ENCODE measurements around the gene PLEKHA7. TPM values are rescaled to one million over a fixed set of nuclear protein-coding genes. Genes with fewer than 3 reads are reported as not detected.

PLEKHA7 gene
- total RNA-seq, 1 experiment from 2014 or later, result 13.0 TPM

GRCh38 chr11:16744128-16744725 lies 270.0 kb downstream of the PLEKHA7 start:
- POLR2A ChIA-PET, result no interaction called here

GRCh38 chr11:16743478-16743877 lies 270.7 kb downstream of the PLEKHA7 start:
- ATAC-seq, result no peak
- Mint-ChIP-seq H3K27me3 (ENCODE audit: low read depth) (no peaks in the 10 kb centered on the region), H3K4me1 (peaks cover 36% of the 10 kb centered on the region), H3K36me3 (peaks cover 48% of the 10 kb centered on the region), H3K27ac (no peak overlapping the region), H3K4me3 (no peak overlapping the region), H3K9me3 (peaks cover 6% of the 10 kb centered on the region)
- DNase-seq (ENCODE audit: low spot score), result no peak
- ChIA-PET CTCF (interaction anchor here (1.0 to 1.6 kb wide), 2 partner anchors 38 to 111 kb away, joined by 3 to 9 read pairs; no protein-coding TSS in a partner anchor), POLR2A (no interaction called here)
- no peak for TF ChIP-seq AFF4 (CRISPR knock-in tag; IDR thresholded peaks at IDR 0.05; ENCODE audit: borderline replicate concordance)
- TF ChIP-seq ZNF416 (CRISPR knock-in tag; IDR thresholded peaks at IDR 0.05), result no peak
- no peak for TF ChIP-seq MLX (CRISPR knock-in tag; IDR thresholded peaks at IDR 0.05)
- no peak for TF ChIP-seq OVOL2 (CRISPR knock-in tag; IDR thresholded peaks at IDR 0.05; ENCODE audit: borderline replicate concordance)
- TF ChIP-seq EMX1 (CRISPR knock-in tag; IDR thresholded peaks at IDR 0.05), result no peak
- no peak for TF ChIP-seq ARID4B (CRISPR knock-in tag; IDR thresholded peaks at IDR 0.05; ENCODE audit: borderline replicate concordance)
- no peak for TF ChIP-seq SMAD3 (CRISPR knock-in tag; IDR thresholded peaks at IDR 0.05; ENCODE audit: borderline replicate concordance)
- no peak for TF ChIP-seq USF1 (CRISPR knock-in tag; IDR thresholded peaks at IDR 0.05)
- no peak for TF ChIP-seq RELA (CRISPR knock-in tag; IDR thresholded peaks at IDR 0.05; ENCODE audit: borderline replicate concordance)
- TF ChIP-seq IRF1 (CRISPR knock-in tag; IDR thresholded peaks at IDR 0.05), result no peak
- TF ChIP-seq ATF2 (CRISPR knock-in tag; IDR thresholded peaks at IDR 0.05; ENCODE audit: borderline replicate concordance, low read depth), result no peak
- TF ChIP-seq GABPB1 (CRISPR knock-in tag; IDR thresholded peaks at IDR 0.05), result no peak

More at GRCh38 chr11:16744128-16744725, 270.0 kb downstream of the PLEKHA7 start:
- Mint-ChIP-seq H3K27ac (peak overlapping the region; percentile 66; the same call in 1 of the 2 replicates), H3K9me3 (peaks cover 6% of the 10 kb centered on the region), H3K4me1 (peaks cover 36% of the 10 kb centered on the region), H3K4me3 (peak overlapping the region; percentile 34; the same call in 1 of the 2 replicates), H3K27me3 (ENCODE audit: low read depth) (no peaks in the 10 kb centered on the region), H3K36me3 (peaks cover 51% of the 10 kb centered on the region)
- CTCF ChIA-PET, result interaction anchor here (0.7 to 1.6 kb wide), 4 partner anchors 39 to 112 kb away, joined by 3 to 9 read pairs (median 3); no protein-coding TSS in a partner anchor
- ATAC-seq (peak; percentile 86), DNase-seq (ENCODE audit: low spot score) (no peak)
- TF ChIP-seq PRDM15 (CRISPR knock-in tag; IDR thresholded peaks at IDR 0.05) (no peak), ELF4 (CRISPR knock-in tag; IDR thresholded peaks at IDR 0.05; ENCODE audit: low read depth) (no peak)

Measured in WTC11 (cell line).